Naive thymus-derived CD4-positive, alpha-beta T cell (primary cell): ENCODE results near the gene JUND. TPM values are rescaled to one million over a fixed set of nuclear protein-coding genes. Genes with fewer than 3 reads are reported as not detected.

Experiments
- ATAC-seq: fragments of 150-1000 bp; cut with Tn5 transposase; 2 replicates; pipeline ENCODE4 v1.10.0; 2021; ENCODE audit warnings: mild to moderate bottlenecking, moderate library complexity
- CTCF ChIA-PET: fragments of 350-600 bp; sonication (Branson Sonifier 250); formaldehyde crosslinking; loops from one replicate; lab custom pipeline; 2021; ENCODE audit warnings: antibody characterized with exemption; lab: Charles Lee
- POLR2A ChIA-PET: fragments of 350-600 bp; sonication (Branson Sonifier 250); formaldehyde crosslinking; loops from one replicate; lab custom pipeline; 2021; ENCODE audit warnings: antibody characterized with exemption, inconsistent platforms; lab: Charles Lee
- DNase-seq, 9 donors: peaks; one replicate each; pipeline versions ENCODE4 v3.0.0 to v3.0.0-alpha.2; 2020 to 2022; ENCODE audit warnings: mixed read lengths in 1 of 9
- H3K27ac ChIP-seq: one replicate; pipeline ENCODE4 v1.7.0; 2013; ENCODE audit warnings: mild to moderate bottlenecking, low read depth, low read length, moderate library complexity
- H3K27me3 ChIP-seq, 2 donors: one replicate each; pipeline ENCODE4 v1.7.0; 2013; ENCODE audit warnings: low read length in 2 of 2, mild to moderate bottlenecking in 2 of 2, moderate library complexity in 2 of 2; ENCODE audit not compliant: control insufficient read depth in 2 of 2, insufficient read depth in 2 of 2
- H3K36me3 ChIP-seq, 3 experiments: 1 replicate in 2 of 3; 2 replicates in 1 of 3; pipeline ENCODE4 v1.7.0; 2013; ENCODE audit warnings: low read length in 3 of 3, mild to moderate bottlenecking in 3 of 3, moderate library complexity in 1 of 3; ENCODE audit not compliant: insufficient read depth in 3 of 3, control insufficient read depth in 2 of 3
- H3K4me1 ChIP-seq, 2 donors: one replicate each; pipeline ENCODE4 v1.7.0; 2013; ENCODE audit warnings: low read length in 2 of 2, mild to moderate bottlenecking in 2 of 2, moderate library complexity in 1 of 2; ENCODE audit not compliant: control insufficient read depth in 2 of 2, insufficient read depth in 2 of 2
- H3K4me3 ChIP-seq: 2 replicates; pipeline ENCODE4 v1.7.0; 2013; ENCODE audit warnings: mild to moderate bottlenecking, low read length
- H3K9me3 ChIP-seq, 3 experiments: 1 replicate in 2 of 3; 2 replicates in 1 of 3; pipeline ENCODE4 v1.7.0; 2013; ENCODE audit warnings: low read length in 3 of 3; ENCODE audit not compliant: control insufficient read depth in 2 of 3
- H3K27ac Mint-ChIP-seq, 9 donors: one replicate each; pipeline ENCODE4 v1.8.0; 2020 to 2022; ENCODE audit warnings: mixed read lengths in 9 of 9, mild to moderate bottlenecking in 8 of 9, moderate library complexity in 5 of 9, inconsistent platforms in 2 of 9
- H3K27me3 Mint-ChIP-seq, 5 donors: one replicate each; pipeline ENCODE4 v1.8.0; 2021 to 2022; ENCODE audit warnings: mixed read lengths in 5 of 5, mild to moderate bottlenecking in 1 of 5
- H3K36me3 Mint-ChIP-seq, 5 donors: one replicate each; pipeline ENCODE4 v1.8.0; 2020 to 2022; ENCODE audit warnings: mixed read lengths in 5 of 5, mild to moderate bottlenecking in 3 of 5, inconsistent platforms in 1 of 5
- H3K4me1 Mint-ChIP-seq, 7 donors: one replicate each; pipeline ENCODE4 v1.8.0; 2020 to 2022; ENCODE audit warnings: mixed read lengths in 7 of 7, mild to moderate bottlenecking in 3 of 7, inconsistent platforms in 1 of 7
- H3K4me3 Mint-ChIP-seq, 10 donors: one replicate each; pipeline ENCODE4 v1.8.0; 2020 to 2022; ENCODE audit warnings: mild to moderate bottlenecking in 10 of 10, mixed read lengths in 10 of 10, moderate library complexity in 6 of 10, inconsistent platforms in 2 of 10
- H3K9me3 Mint-ChIP-seq, 11 donors: one replicate each; pipeline ENCODE4 v1.8.0; 2020 to 2022; ENCODE audit warnings: mixed read lengths in 11 of 11, mild to moderate bottlenecking in 4 of 11, inconsistent platforms in 1 of 11, moderate library complexity in 1 of 11
- intact Hi-C, 2 donors: fragments of 100-400 bp; cut with micrococcal nuclease; formaldehyde crosslinking; loops; one replicate each; pipeline ENCODE4 v1.15.1; 2023
- polyA plus RNA-seq, 2 donors: library from polyadenylated mRNA; unstranded; fragments of 300-500 nt; fragmentation: Illumina TruSeq; gene quantifications; one replicate each; pipeline ENCODE4 v1.2.3, GENCODE V29; 2021
- total RNA-seq, 6 experiments: library from RNA in 5 of 6; stranded (reverse) in 5 of 6; gene quantifications; 1 replicate in 5 of 6; 2 replicates in 1 of 6; pipeline ENCODE4 v1.2.3 and lab custom pipeline; 2021 to 2026

The JUND gene
- total and polyA plus RNA-seq, 7 experiments from 2014 or later = 29.0 to 1,360 (median 234) TPM

GRCh38 chr19:18234194-18234593 is 47.2 kb downstream of the JUND start:
- Histone ChIP-seq H3K4me1 (no peaks in the 10 kb centered on the region), H3K9me3 (peaks cover 0 to 11% (median 0%) of the 10 kb centered on the region in 3 experiments), H3K4me3 (no peak overlapping the region), H3K27ac (no peak overlapping the region), H3K36me3 (no peaks in the 10 kb centered on the region), H3K27me3 (peaks cover 0 to 14% of the 10 kb centered on the region in 2 donors)
- Mint-ChIP-seq H3K27me3 (peaks cover 47 to 65% (median 57%) of the 10 kb centered on the region in 5 donors), H3K27ac (no peak overlapping the region), H3K9me3 (peaks cover 0 to 17% (median 9%) of the 10 kb centered on the region in 11 donors), H3K36me3 (peaks cover 0 to 9% (median 6%) of the 10 kb centered on the region in 5 donors), H3K4me1 (peaks cover 0 to 12% (median 0%) of the 10 kb centered on the region in 7 donors), H3K4me3 (no peak overlapping the region)
- POLR2A ChIA-PET = no interaction called here
- CTCF ChIA-PET = no interaction called here
- DNase-seq (no peak), ATAC-seq (no peak)
- intact Hi-C loops = no loop called here

GRCh38 chr19:18233224-18233825 is 48.1 kb downstream of the JUND start:
- H3K36me3 Mint-ChIP-seq = peaks cover 0 to 9% (median 6%) of the 10 kb centered on the region in 5 donors

GRCh38 chr19:18232540-18233223 is 48.7 kb downstream of the JUND start:
- Mint-ChIP-seq H3K9me3 (peaks cover 0 to 17% (median 9%) of the 10 kb centered on the region in 11 donors), H3K36me3 (peaks cover 0 to 9% (median 6%) of the 10 kb centered on the region in 5 donors), H3K4me3 (no peak overlapping the region), H3K4me1 (peaks cover 0 to 12% (median 0%) of the 10 kb centered on the region in 7 donors), H3K27me3 (peaks cover 51 to 70% (median 62%) of the 10 kb centered on the region in 5 donors), H3K27ac (no peak overlapping the region)
- ChIA-PET POLR2A (interaction anchor here (0.5 kb wide), 1 partner anchor 1432 kb away, joined by 4 read pairs; no protein-coding TSS in a partner anchor), CTCF (interaction anchor here (1.3 kb wide), 1 partner anchor 8 kb away, joined by 3 read pairs; no protein-coding TSS in a partner anchor)
- Histone ChIP-seq H3K27me3 (peaks cover 0 to 19% of the 10 kb centered on the region in 2 donors), H3K9me3 (peaks cover 0 to 11% (median 0%) of the 10 kb centered on the region in 3 experiments), H3K27ac (no peak overlapping the region), H3K4me1 (no peaks in the 10 kb centered on the region), H3K4me3 (no peak overlapping the region), H3K36me3 (no peaks in the 10 kb centered on the region)
- DNase-seq (no peak), ATAC-seq (no peak)
- intact Hi-C loops = no loop called here

More at GRCh38 chr19:18233224-18233825, 48.1 kb downstream of the JUND start:
- Histone ChIP-seq H3K27me3 (peaks cover 0 to 14% of the 10 kb centered on the region in 2 donors), H3K4me1 (no peaks in the 10 kb centered on the region), H3K36me3 (no peaks in the 10 kb centered on the region), H3K9me3 (peaks cover 0 to 11% (median 0%) of the 10 kb centered on the region in 3 experiments), H3K27ac (no peak overlapping the region), H3K4me3 (no peak overlapping the region)
- Mint-ChIP-seq H3K4me3 (peak overlapping the region in 1 of 10 donors; percentile 39), H3K27me3 (peaks cover 46 to 65% (median 57%) of the 10 kb centered on the region in 5 donors), H3K9me3 (peaks cover 0 to 17% (median 9%) of the 10 kb centered on the region in 11 donors), H3K4me1 (peaks cover 0 to 12% (median 0%) of the 10 kb centered on the region in 7 donors), H3K27ac (peak overlapping the region in 1 of 9 donors; percentile 39)
- DNase-seq (peak; percentile 27 to 74 (median 42)), ATAC-seq (peak; percentile 71)
- ChIA-PET CTCF (interaction anchor here (1.3 kb wide), 1 partner anchor 9 kb away, joined by 3 read pairs; no protein-coding TSS in a partner anchor), POLR2A (interaction anchor here (0.5 kb wide), 1 partner anchor 1431 kb away, joined by 4 read pairs; no protein-coding TSS in a partner anchor)
- intact Hi-C loops = no loop called here

- H3K27me3 Mint-ChIP-seq = peaks cover 60 to 75% (median 69%) of the 10 kb centered on the region in 5 donors
- H3K27me3 ChIP-seq = peaks cover 5 to 27% of the 10 kb centered on the region in 2 donors
- POLR2A ChIA-PET = no interaction called here
Observed at GRCh38 chr19:18231775-18232174, 49.6 kb downstream of the JUND start.

GRCh38 chr19:18230941-18231734 is 50.3 kb downstream of the JUND start:
- H3K36me3 Mint-ChIP-seq = peaks cover 0 to 9% (median 3%) of the 10 kb centered on the region in 5 donors
- no peak overlapping the region for H3K27ac Mint-ChIP-seq
- no peak overlapping the region for H3K4me3 Mint-ChIP-seq
- H3K4me1 Mint-ChIP-seq = peaks cover 0 to 10% (median 6%) of the 10 kb centered on the region in 7 donors
- Histone ChIP-seq H3K4me3 (no peak overlapping the region), H3K9me3 (peaks cover 0 to 11% (median 0%) of the 10 kb centered on the region in 3 experiments), H3K4me1 (no peaks in the 10 kb centered on the region), H3K27me3 (peaks cover 5 to 27% of the 10 kb centered on the region in 2 donors), H3K27ac (no peak overlapping the region), H3K36me3 (no peaks in the 10 kb centered on the region)
- ATAC-seq (peak; percentile 50), DNase-seq (no peak)
- intact Hi-C loops = no loop called here
- H3K27me3 Mint-ChIP-seq = peaks cover 61 to 73% (median 69%) of the 10 kb centered on the region in 5 donors
- H3K9me3 Mint-ChIP-seq = peaks cover 0 to 17% (median 9%) of the 10 kb centered on the region in 11 donors
- POLR2A ChIA-PET = interaction anchor here (0.7 kb wide), 1 partner anchor 671 kb away, joined by 3 read pairs; no protein-coding TSS in a partner anchor
- CTCF ChIA-PET = interaction anchor here (0.9 kb wide), 1 partner anchor 60 kb away, joined by 3 read pairs; no protein-coding TSS in a partner anchor

More at GRCh38 chr19:18231775-18232174, 49.6 kb downstream of the JUND start:
- Histone ChIP-seq H3K4me3 (no peak overlapping the region), H3K36me3 (no peaks in the 10 kb centered on the region), H3K4me1 (no peaks in the 10 kb centered on the region), H3K27ac (no peak overlapping the region), H3K9me3 (peaks cover 0 to 11% (median 0%) of the 10 kb centered on the region in 3 experiments)
- H3K4me1 Mint-ChIP-seq = peaks cover 0 to 12% (median 5%) of the 10 kb centered on the region in 7 donors
- peaks cover 0 to 9% (median 6%) of the 10 kb centered on the region in 5 donors for H3K36me3 Mint-ChIP-seq
- CTCF ChIA-PET = no interaction called here
- no peak overlapping the region for H3K27ac Mint-ChIP-seq
- ATAC-seq (no peak), DNase-seq (no peak)
- intact Hi-C loops = no loop called here
- peaks cover 0 to 17% (median 9%) of the 10 kb centered on the region in 11 donors for H3K9me3 Mint-ChIP-seq
- H3K4me3 Mint-ChIP-seq = no peak overlapping the region
